ENCODE results near the gene COL5A3. TPM values are rescaled to one million over a fixed set of nuclear protein-coding genes. Genes with fewer than 3 reads are reported as not detected.
A peak's percentile ranks its signal among the peaks of the same experiment; 100 is the strongest.
"Not testable (repeated sequence)": the region's sequence is repeated elsewhere in the genome, so short reads cannot be mapped to it uniquely, and the experiment has no call there.

COL5A3 gene
- total RNA-seq, 2 donors from 2014 or later = 2.4 to 5.5 TPM

GRCh38 chr19:9931629-9932028 is 78.7 kb downstream of the COL5A3 start:
- Histone ChIP-seq H3K27me3 (peaks cover 18% of the 10 kb centered on the region), H3K4me3 (no peak overlapping the region), H3K9ac (ENCODE audit: low read depth in 2 of 2, low read length in 2 of 2) (no peak overlapping the region), H3K9me3 (no peaks in the 10 kb centered on the region), H3K27ac (no peak overlapping the region), H3K4me1 (no peaks in the 10 kb centered on the region), H3K36me3 (no peaks in the 10 kb centered on the region)
- no peak for DNase-seq
- no peak for TF ChIP-seq CTCF (IDR thresholded peaks at IDR 0.05)
- intact Hi-C loops (cut with DNase I) = loop anchor here (5.0 kb wide), 1 partner anchor 321 kb away; the partner anchor contains the start of gene MRPL4

DNA sequence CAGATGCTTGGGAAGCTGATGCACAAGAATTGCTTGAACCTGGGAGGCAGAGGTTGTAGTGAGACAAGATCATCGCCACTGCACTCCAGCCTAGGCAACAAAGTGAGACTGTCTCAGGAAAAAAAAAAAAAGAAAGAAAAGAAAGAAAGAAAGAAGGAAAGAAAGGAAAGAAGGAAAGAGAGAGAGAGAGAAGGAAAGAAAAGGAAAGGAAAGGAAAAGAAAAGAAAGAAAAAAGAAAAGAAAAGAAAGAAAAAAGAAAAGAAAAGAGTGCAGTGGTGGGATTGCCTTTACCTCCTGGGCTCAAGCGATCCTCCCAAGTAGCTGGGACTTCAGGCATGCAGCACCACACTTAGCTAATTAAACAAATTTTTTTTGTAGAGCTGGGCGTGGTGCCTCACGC is 86.9 kb downstream of the COL5A3 start:
- Histone ChIP-seq H3K9me3 (no peaks in the 10 kb centered on the region), H3K9ac (ENCODE audit: low read depth in 2 of 2, low read length in 2 of 2) (no peak overlapping the region), H3K27ac (no peak overlapping the region), H3K4me3 (no peak overlapping the region), H3K4me1 (no peaks in the 10 kb centered on the region), H3K27me3 (no peaks in the 10 kb centered on the region), H3K36me3 (no peaks in the 10 kb centered on the region)
- no peak for DNase-seq
- TF ChIP-seq CTCF (IDR thresholded peaks at IDR 0.05) = no peak
- intact Hi-C loops (cut with DNase I) = no loop called here

GRCh38 chr19:9922782-9923379 is 87.4 kb downstream of the COL5A3 start:
- H3K36me3 ChIP-seq; H3K4me3 ChIP-seq; H3K27ac ChIP-seq; H3K4me1 ChIP-seq; H3K27me3 ChIP-seq; DNase-seq; H3K9me3 ChIP-seq; H3K9ac ChIP-seq (ENCODE audit: low read depth in 2 of 2, low read length in 2 of 2); intact Hi-C loops (cut with DNase I): not testable (repeated sequence)

GRCh38 chr19:9917321-9917720 is 93.0 kb downstream of the COL5A3 start:
- peaks cover 20% of the 10 kb centered on the region for H3K27me3 ChIP-seq
- peak; percentile 35 for DNase-seq
- intact Hi-C loops (cut with DNase I) = no loop called here

DNA sequence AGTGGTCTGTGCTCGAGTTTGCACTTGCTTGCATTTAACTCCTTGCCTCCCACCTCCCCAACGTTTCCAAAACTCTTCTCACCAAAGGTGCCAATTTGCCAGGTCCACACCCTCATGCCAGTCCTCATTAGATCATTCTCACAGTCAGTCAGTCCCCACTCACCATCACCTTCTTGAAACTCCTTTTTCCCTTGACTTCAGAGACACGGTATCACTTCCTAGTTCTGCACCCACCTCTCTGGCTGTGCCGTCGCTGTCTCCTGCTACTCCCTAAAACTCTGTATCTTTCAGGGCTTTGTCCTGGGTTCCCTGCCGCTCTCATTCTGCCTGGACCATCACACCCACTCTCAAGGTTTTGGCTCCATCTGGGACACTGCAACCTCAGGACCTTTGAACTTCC is 93.6 kb downstream of the COL5A3 start:
- Histone ChIP-seq H3K4me1 (no peaks in the 10 kb centered on the region), H3K9ac (ENCODE audit: low read depth in 2 of 2, low read length in 2 of 2) (no peak overlapping the region), H3K9me3 (no peaks in the 10 kb centered on the region), H3K36me3 (no peaks in the 10 kb centered on the region), H3K27me3 (peaks cover 20% of the 10 kb centered on the region), H3K4me3 (no peak overlapping the region), H3K27ac (no peak overlapping the region)
- intact Hi-C loops (cut with DNase I) = no loop called here
- TF ChIP-seq CTCF (IDR thresholded peaks at IDR 0.05) = no peak
- no peak for DNase-seq

More at GRCh38 chr19:9917321-9917720, 93.0 kb downstream of the COL5A3 start:
- Histone ChIP-seq H3K27ac (no peak overlapping the region), H3K4me1 (no peaks in the 10 kb centered on the region), H3K9me3 (no peaks in the 10 kb centered on the region), H3K36me3 (no peaks in the 10 kb centered on the region), H3K9ac (ENCODE audit: low read depth in 2 of 2, low read length in 2 of 2) (no peak overlapping the region), H3K4me3 (no peak overlapping the region)
- TF ChIP-seq CTCF (IDR thresholded peaks at IDR 0.05) = no peak
